Small intestine (tissue), 7 donors: ENCODE measurements around the gene GALR3. TPM values are rescaled to one million over a fixed set of nuclear protein-coding genes. Genes with fewer than 3 reads are reported as not detected.

Experiments
- DNase-seq, 2 donors: peaks; one replicate each; pipeline versions ENCODE4 v3.0.0 to v3.0.0-alpha.2; 2013
- FAIRE-seq: peaks from 2 replicates; lab custom pipeline; 2012; peaks lifted over from hg19 to GRCh38; lab: Jason Lieb, UNC
- H3K27ac ChIP-seq, 3 donors: one replicate each; pipeline ENCODE4 v1.5.1; 2013; ENCODE audit warnings: low read length in 2 of 3, mild to moderate bottlenecking in 2 of 3, control low read depth in 1 of 3, inconsistent platforms in 1 of 3, low read depth in 1 of 3, moderate library complexity in 1 of 3
- H3K27me3 ChIP-seq, 3 donors: one replicate each; pipeline ENCODE4 v1.6.1; 2013; ENCODE audit warnings: low read length in 3 of 3, inconsistent platforms in 1 of 3; ENCODE audit not compliant: control insufficient read depth in 3 of 3, insufficient read depth in 3 of 3
- H3K36me3 ChIP-seq, 3 donors: one replicate each; pipeline ENCODE4 v1.6.1; 2013; ENCODE audit warnings: low read length in 3 of 3, inconsistent platforms in 1 of 3, low read depth in 1 of 3, mild to moderate bottlenecking in 1 of 3, moderate library complexity in 1 of 3; ENCODE audit not compliant: control insufficient read depth in 3 of 3, insufficient read depth in 2 of 3
- H3K4me1 ChIP-seq, 3 donors: one replicate each; pipeline ENCODE4 v1.6.1; 2013; ENCODE audit warnings: low read length in 2 of 3, inconsistent platforms in 1 of 3, low read depth in 1 of 3, mild to moderate bottlenecking in 1 of 3, moderate library complexity in 1 of 3; ENCODE audit not compliant: control insufficient read depth in 3 of 3, insufficient read depth in 2 of 3
- H3K4me3 ChIP-seq, 3 donors: one replicate each; pipeline ENCODE4 v1.5.1; 2013; ENCODE audit warnings: low read length in 3 of 3, control low read depth in 1 of 3, inconsistent platforms in 1 of 3, low read depth in 1 of 3, mild to moderate bottlenecking in 1 of 3, moderate library complexity in 1 of 3
- H3K9me3 ChIP-seq, 2 donors: one replicate each; pipeline ENCODE4 v1.6.1; 2013; ENCODE audit warnings: low read depth in 1 of 2, low read length in 1 of 2; ENCODE audit not compliant: control insufficient read depth in 2 of 2, insufficient read depth in 1 of 2
- WGBS, 3 donors: extraction: QIAGEN DNeasy Blood & Tissue Kit; methylation state at CpG; one replicate each; pipeline ENCODE4 v1.1.7; 2013; 5-methylcytosine and 5-hydroxymethylcytosine counted together
- polyA plus RNA-seq, 4 donors: library from polyadenylated mRNA; stranded (reverse) in 3 of 4; unstranded in 1 of 4; fragments of 200-250 nt in 3 of 4; fragments of 120-200 nt in 1 of 4; gene quantifications; one replicate each; pipeline versions ENCODE4 v1.2.1 to v1.2.3, GENCODE V29; 2013
- donor health status: healthy with polysubstance abuse.
- donor health status: control.
- donor health status: control.
- donor health status: Bipolar disorder and iron deficiency.
- donor health status: healthy.

GALR3 gene
- polyA plus RNA-seq, 4 donors, result 0.04 TPM; not detected in 3

DNA sequence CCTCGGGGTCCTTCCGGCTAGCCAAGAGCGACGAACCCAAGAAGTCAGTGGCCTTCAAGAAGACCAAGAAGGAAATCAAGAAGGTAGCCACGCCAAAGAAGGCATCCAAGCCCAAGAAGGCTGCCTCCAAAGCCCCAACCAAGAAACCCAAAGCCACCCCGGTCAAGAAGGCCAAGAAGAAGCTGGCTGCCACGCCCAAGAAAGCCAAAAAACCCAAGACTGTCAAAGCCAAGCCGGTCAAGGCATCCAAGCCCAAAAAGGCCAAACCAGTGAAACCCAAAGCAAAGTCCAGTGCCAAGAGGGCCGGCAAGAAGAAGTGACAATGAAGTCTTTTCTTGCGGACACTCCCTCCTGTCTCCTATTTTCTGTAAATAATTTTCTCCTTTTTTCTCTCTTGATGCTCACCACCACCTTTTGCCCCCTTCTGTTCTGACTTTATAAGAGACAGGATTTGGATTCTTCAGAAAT, 17.3 kb upstream of the GALR3 start:
- H3K27me3 ChIP-seq, result no peaks in the 10 kb centered on the region
- WGBS, 3 donors, result 12 to 22% (median 19%) methylated on average over 10 of the region's 10 CpGs
- peaks cover 3 to 26% (median 5%) of the 10 kb centered on the region in 3 donors for H3K4me1 ChIP-seq
- H3K36me3 ChIP-seq, result peaks cover 0 to 6% (median 0%) of the 10 kb centered on the region in 3 donors
- peak overlapping the region; percentile 21 to 87 (median 64) for H3K4me3 ChIP-seq
- DNase-seq (peak in 1 of 2 donors; percentile 36), FAIRE-seq (no peak)
- peak overlapping the region; percentile 78 to 92 (median 82) for H3K27ac ChIP-seq
- no peaks in the 10 kb centered on the region for H3K9me3 ChIP-seq

DNA sequence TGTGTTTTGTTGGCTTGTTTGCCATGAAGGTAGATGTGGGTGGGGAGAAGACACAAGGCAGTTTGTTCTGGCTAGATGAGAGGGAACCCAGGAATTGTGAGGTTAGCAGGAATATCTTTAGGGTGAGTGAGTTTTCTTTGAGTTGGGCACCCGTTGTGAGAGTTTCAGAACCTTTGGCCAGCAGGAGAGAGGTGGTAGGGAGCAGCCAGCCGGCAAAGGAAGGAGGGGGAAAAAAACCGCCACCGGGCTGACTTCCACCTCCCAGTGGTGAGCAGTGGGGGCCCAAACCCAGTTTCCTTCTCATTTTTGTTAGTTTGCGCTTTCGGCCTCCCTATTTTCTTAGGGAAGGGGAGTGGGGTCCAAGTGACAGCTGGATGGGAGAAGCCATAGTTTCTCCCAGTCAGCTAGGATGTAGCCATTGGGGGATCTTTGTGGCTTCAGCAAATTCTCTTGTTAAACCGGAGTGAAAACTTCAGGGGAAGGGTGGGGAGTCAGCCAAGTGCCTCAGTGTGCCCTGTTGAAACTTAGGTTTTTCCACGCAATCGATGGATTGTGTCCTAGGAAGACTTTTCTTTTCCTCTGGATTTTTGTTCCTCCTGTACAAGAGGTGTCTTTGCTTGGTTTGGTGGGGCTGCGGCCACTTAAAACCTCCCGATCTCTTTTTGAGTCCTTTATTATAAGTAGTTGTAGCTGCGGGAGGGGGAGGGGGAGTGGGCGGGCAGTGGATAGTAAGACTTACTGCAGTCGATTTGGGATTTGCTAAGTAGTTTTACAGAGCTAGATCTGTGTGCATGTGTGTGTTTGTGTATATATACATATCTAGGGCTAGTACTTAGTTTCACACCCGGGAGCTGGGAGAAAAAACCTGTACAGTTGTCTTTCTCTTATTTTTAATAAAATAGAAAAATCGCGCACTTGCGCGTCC, 16.5 kb upstream of the GALR3 start:
- Histone ChIP-seq H3K36me3 (peaks cover 0 to 6% (median 0%) of the 10 kb centered on the region in 3 donors), H3K4me1 (peaks cover 3 to 26% (median 5%) of the 10 kb centered on the region in 3 donors), H3K9me3 (no peaks in the 10 kb centered on the region), H3K4me3 (peak overlapping the region; percentile 25 to 87 (median 64)), H3K27me3 (no peaks in the 10 kb centered on the region), H3K27ac (peak overlapping the region; percentile 41 to 92 (median 69))
- 1 to 3% (median 2%) methylated on average over 19 of the region's 19 CpGs for WGBS, 3 donors
- DNase-seq, result peak; percentile 57 to 65
- no peak for FAIRE-seq

DNA sequence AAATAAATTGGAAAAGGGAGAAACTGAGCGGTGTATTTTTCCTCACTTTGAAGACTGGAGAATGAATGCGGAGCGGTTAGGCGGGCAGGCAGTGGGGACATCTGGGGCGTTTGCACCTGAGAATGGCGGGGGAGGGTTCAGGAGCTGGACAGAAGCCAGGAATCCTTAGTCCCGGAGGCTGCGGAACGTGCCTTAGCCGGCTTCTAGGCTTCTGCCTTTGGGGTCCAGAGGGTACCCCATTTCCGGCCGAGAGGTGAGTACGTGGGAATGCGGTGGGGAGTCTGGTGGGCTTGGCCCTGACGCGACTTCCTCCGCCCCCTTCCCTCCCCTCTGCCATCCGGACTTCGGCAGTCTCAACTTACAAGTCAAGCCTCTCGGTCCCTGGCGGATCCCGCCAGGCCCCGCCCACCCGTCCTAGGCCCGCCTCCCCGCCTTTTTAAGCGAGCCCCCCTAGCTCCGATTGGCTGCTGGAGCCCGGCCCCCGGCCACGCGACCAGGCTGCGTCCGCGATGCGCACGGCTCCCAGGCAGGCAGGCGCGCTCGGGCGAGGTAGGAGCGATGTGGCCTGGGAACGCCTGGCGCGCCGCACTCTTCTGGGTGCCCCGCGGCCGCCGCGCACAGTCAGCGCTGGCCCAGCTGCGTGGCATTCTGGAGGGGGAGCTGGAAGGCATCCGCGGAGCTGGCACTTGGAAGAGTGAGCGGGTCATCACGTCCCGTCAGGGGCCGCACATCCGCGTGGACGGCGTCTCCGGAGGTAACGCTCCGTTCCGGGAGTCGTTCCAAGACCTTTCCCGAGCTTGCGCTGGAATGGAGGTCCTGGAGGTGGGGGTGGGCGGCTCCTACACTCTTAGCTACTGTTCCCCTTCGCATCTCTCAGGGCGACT, 15.5 kb upstream of the GALR3 start, which contains the start of gene GCAT:
TSS of gene GCAT (plus strand) at position 525 of the 884 bp plus-strand sequence. CDS start at position 559, 34 bp downstream.
- Histone ChIP-seq H3K9me3 (no peaks in the 10 kb centered on the region), H3K36me3 (peaks cover 0 to 6% (median 0%) of the 10 kb centered on the region in 3 donors), H3K4me1 (peaks cover 2 to 25% (median 5%) of the 10 kb centered on the region in 3 donors), H3K27me3 (no peaks in the 10 kb centered on the region), H3K4me3 (peak within 1 kb of the TSS; percentile 54 to 87 (median 64)), H3K27ac (peak within 1 kb of the TSS in 2 of 3 donors; percentile 52 to 92)
- FAIRE-seq, result no peak
- DNase-seq, result peak; percentile 95 to 99
- 0 to 1% (median 1%) methylated on average over 58 to 73 of the region's 73 CpGs for WGBS, 3 donors

DNA sequence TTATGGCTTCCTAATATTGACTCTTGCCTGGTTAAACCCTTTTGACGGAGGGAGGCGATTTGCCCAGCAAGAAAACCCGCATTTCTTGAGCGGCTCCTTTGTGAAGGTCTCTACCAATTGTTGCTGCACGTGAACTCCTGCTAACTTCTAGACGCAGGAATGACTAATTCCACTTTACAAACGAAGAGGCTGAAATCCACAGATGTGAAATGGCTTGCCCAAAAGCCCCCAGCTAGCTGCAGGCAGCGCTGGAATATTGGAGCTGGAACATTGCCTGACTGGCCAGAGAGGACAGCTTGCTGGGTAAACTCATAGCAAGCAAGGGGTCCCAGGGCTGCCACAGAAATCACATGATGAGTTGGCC, 14.9 kb upstream of the GALR3 start:
- peak overlapping the region in 2 of 3 donors; percentile 60 to 64 for H3K4me3 ChIP-seq
- FAIRE-seq (no peak), DNase-seq (no peak)
- no peaks in the 10 kb centered on the region for H3K9me3 ChIP-seq
- WGBS, 3 donors, result 5 to 11% (median 10%) methylated on average over 8 of the region's 8 CpGs
- no peaks in the 10 kb centered on the region for H3K27me3 ChIP-seq
- peaks cover 0 to 19% (median 4%) of the 10 kb centered on the region in 3 donors for H3K4me1 ChIP-seq
- H3K36me3 ChIP-seq, result peaks cover 0 to 12% (median 0%) of the 10 kb centered on the region in 3 donors
- peak overlapping the region in 1 of 3 donors; percentile 46 for H3K27ac ChIP-seq

DNA sequence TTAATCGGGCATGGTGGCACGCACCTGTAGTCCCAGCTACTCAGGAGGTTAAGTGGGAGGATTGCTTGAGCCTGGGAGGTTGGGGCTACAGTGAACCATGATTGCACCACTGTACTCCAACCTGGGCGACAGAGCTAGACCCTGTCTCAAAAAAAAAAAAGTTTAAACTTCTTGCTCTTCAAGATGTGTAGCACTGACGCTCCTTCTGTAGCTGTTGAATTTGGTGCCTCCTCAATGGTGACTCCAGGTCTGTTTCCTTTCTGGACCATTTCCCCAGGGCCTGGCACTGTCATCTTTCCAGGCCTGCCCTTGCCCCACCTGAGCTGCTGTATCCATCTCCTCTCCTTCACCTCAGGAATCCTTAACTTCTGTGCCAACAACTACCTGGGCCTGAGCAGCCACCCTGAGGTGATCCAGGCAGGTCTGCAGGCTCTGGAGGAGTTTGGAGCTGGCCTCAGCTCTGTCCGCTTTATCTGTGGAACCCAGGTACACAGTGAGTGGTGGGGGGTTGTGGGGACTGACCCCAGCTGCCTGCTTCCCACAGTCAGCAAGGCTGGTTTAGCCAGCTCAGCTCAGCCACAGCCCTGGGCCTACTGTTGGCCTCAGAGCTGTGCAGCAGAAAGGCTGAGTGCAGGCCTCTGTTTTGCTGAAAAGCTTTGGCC, 13.4 kb upstream of the GALR3 start:
- no peak overlapping the region for H3K27ac ChIP-seq
- H3K4me3 ChIP-seq, result no peak overlapping the region
- DNase-seq (no peak), FAIRE-seq (no peak)
- H3K9me3 ChIP-seq, result no peaks in the 10 kb centered on the region
- 89 to 97% (median 94%) methylated on average over 5 of the region's 5 CpGs for WGBS, 3 donors
- peaks cover 0 to 6% (median 0%) of the 10 kb centered on the region in 3 donors for H3K4me1 ChIP-seq
- H3K27me3 ChIP-seq, result no peaks in the 10 kb centered on the region
- H3K36me3 ChIP-seq, result peaks cover 0 to 23% (median 0%) of the 10 kb centered on the region in 3 donors

DNA sequence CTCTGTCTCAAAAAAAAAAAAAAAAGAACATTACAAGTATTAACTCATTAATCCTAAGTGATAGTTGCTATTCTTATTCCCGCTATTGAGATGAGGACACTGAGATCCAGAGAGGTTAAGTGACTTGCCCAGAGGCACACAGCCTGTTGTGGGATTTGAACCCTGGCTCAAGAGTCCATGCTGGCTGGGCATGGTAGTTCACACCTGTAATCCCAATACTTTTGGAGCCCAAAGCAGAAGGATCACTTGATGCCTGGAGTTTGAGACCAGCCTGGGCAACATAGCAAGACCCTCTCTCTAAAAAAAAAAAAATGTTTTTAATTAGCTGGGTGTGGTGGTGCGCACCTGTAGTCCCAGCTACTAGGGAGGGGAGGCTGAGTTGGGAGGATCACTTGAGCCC, 11.3 kb upstream of the GALR3 start:
- WGBS, 3 donors, result 91 to 100% (median 93%) methylated on average over 2 of the region's 2 CpGs
- Histone ChIP-seq H3K4me1 (peaks cover 0 to 6% (median 0%) of the 10 kb centered on the region in 3 donors), H3K36me3 (peaks cover 0 to 44% (median 0%) of the 10 kb centered on the region in 3 donors), H3K27me3 (no peaks in the 10 kb centered on the region), H3K27ac (no peak overlapping the region), H3K9me3 (no peaks in the 10 kb centered on the region), H3K4me3 (no peak overlapping the region)
- DNase-seq (no peak), FAIRE-seq (no peak)

DNA sequence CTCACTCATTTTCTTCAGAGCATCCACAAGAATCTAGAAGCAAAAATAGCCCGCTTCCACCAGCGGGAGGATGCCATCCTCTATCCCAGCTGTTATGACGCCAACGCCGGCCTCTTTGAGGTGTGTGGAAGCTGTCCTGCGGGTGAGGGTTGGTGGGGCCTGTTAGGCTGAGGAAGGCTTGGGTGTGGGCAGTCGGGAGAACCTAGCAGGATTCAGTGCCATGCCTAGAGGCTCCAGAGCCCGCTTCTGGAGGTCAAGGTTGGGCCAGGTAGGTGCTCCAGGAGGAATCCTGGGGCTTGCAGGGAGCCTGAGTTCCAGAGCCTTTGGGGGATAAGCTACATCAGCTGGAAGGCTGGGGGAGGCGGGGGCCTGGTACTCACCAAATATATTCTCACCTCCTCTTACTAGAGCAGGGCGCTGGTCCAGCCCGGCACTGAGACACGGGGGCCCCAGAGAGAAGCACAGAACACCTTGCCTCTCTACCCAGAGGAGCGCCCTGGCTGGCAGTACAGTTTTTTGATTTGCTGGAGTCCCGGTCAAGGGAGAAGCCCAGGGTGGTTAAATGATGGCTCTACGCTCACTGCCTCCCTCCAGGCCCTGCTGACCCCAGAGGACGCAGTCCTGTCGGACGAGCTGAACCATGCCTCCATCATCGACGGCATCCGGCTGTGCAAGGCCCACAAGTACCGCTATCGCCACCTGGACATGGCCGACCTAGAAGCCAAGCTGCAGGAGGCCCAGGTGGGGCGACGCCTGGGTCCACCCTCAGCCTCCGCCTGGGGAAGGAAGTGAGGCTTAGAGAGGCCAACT, 10.1 kb upstream of the GALR3 start:
- Histone ChIP-seq H3K4me1 (peaks cover 0 to 11% (median 1%) of the 10 kb centered on the region in 3 donors), H3K27ac (no peak overlapping the region), H3K27me3 (peaks cover 0 to 2% (median 0%) of the 10 kb centered on the region in 3 donors), H3K36me3 (peaks cover 0 to 48% (median 0%) of the 10 kb centered on the region in 3 donors), H3K4me3 (no peak overlapping the region), H3K9me3 (no peaks in the 10 kb centered on the region)
- FAIRE-seq (no peak), DNase-seq (no peak)
- 92 to 94% (median 94%) methylated on average over 27 of the region's 27 CpGs for WGBS, 3 donors
